Endothelial cell (in vitro differentiated cells): ENCODE results near the gene LTB. TPM values are rescaled to one million over a fixed set of nuclear protein-coding genes. Genes with fewer than 3 reads are reported as not detected.

Experiments
- DNase-seq: peaks from one replicate; pipeline ENCODE4 v3.0.0; 2021; ENCODE audit warnings: low spot score
- H3K27ac Mint-ChIP-seq: one replicate; pipeline ENCODE4 v1.8.0; 2021; ENCODE audit warnings: mixed read lengths, inconsistent platforms; ENCODE audit not compliant: unreplicated experiment
- H3K27me3 Mint-ChIP-seq: one replicate; pipeline ENCODE4 v1.8.0; 2021; ENCODE audit warnings: mild to moderate bottlenecking, moderate library complexity, mixed read lengths, inconsistent platforms; ENCODE audit not compliant: unreplicated experiment
- H3K36me3 Mint-ChIP-seq: one replicate; pipeline ENCODE4 v1.8.0; 2021; ENCODE audit warnings: mild to moderate bottlenecking, low read depth, mixed read lengths, inconsistent platforms; ENCODE audit not compliant: unreplicated experiment
- H3K4me1 Mint-ChIP-seq: one replicate; pipeline ENCODE4 v1.8.0; 2021; ENCODE audit warnings: mild to moderate bottlenecking, mixed read lengths, inconsistent platforms; ENCODE audit not compliant: unreplicated experiment
- H3K4me3 Mint-ChIP-seq: one replicate; pipeline ENCODE4 v1.8.0; 2021; ENCODE audit warnings: mild to moderate bottlenecking, mixed read lengths, inconsistent platforms; ENCODE audit not compliant: unreplicated experiment
- H3K9me3 Mint-ChIP-seq: one replicate; pipeline ENCODE4 v1.8.0; 2021; ENCODE audit warnings: mixed read lengths, inconsistent platforms; ENCODE audit not compliant: unreplicated experiment
- total RNA-seq: library from RNA; stranded (reverse); fragmentation: NEBNext Ultra II Directional; extraction: Animal tissue kit (Norgen Biotek cat#: 25700); gene quantifications from one replicate; pipeline ENCODE4 v1.2.1, GENCODE V29; 2021; ENCODE audit not compliant: unreplicated experiment
- TF ChIP-seq, protein P1 (sequence below): fragments of 200-600 bp; sonication (generic); IDR thresholded peaks from one replicate; pipeline ENCODE4 v1.5.0; 2021; ENCODE audit warnings: antibody characterized with exemption; ENCODE audit not compliant: unreplicated experiment

LTB gene
- total RNA-seq, 1 donor from 2014 or later, result not detected

DNA sequence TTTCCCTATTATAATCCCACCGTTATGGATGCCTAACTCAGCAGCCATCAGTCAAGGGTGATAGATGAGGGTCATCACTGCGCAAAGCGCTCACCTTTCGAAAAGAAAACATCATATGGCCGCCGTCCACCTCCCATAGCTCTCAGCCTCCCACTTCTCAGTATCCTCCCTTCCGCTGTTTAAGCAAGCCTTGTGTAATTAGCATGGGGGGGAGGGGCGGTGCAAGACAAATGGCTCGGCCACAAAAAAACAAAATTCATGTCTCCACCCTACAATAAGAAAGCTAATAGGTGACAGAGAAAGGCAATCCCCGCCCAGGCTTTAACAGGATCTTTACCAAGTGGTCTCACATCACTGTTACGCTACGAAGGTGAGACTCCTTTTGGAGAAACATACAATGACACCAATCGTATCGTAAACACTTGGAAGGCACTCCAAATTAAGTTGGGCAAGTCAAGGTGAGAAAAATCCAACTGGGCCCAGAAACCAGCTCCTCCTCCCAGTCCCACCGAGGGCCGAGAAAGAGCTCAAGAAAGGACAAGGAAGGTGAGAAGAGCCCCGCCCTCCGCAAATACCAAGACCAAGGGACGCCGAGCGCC lies 41.1 kb downstream of the LTB start:
- Mint-ChIP-seq H3K27me3 (peaks cover 8% of the 10 kb centered on the region), H3K4me1 (peaks cover 29% of the 10 kb centered on the region), H3K9me3 (no peaks in the 10 kb centered on the region), H3K27ac (peak overlapping the region; percentile 100), H3K36me3 (peaks cover 33% of the 10 kb centered on the region), H3K4me3 (peak overlapping the region; percentile 99)
- no peak for DNase-seq
- TF ChIP-seq, protein P1, sequence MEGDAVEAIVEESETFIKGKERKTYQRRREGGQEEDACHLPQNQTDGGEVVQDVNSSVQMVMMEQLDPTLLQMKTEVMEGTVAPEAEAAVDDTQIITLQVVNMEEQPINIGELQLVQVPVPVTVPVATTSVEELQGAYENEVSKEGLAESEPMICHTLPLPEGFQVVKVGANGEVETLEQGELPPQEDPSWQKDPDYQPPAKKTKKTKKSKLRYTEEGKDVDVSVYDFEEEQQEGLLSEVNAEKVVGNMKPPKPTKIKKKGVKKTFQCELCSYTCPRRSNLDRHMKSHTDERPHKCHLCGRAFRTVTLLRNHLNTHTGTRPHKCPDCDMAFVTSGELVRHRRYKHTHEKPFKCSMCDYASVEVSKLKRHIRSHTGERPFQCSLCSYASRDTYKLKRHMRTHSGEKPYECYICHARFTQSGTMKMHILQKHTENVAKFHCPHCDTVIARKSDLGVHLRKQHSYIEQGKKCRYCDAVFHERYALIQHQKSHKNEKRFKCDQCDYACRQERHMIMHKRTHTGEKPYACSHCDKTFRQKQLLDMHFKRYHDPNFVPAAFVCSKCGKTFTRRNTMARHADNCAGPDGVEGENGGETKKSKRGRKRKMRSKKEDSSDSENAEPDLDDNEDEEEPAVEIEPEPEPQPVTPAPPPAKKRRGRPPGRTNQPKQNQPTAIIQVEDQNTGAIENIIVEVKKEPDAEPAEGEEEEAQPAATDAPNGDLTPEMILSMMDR, result no peak

- Mint-ChIP-seq H3K27ac (peak overlapping the region; percentile 92), H3K4me1 (peaks cover 25% of the 10 kb centered on the region), H3K4me3 (peak overlapping the region; percentile 99), H3K27me3 (peaks cover 8% of the 10 kb centered on the region), H3K36me3 (peaks cover 38% of the 10 kb centered on the region), H3K9me3 (no peaks in the 10 kb centered on the region)
- DNase-seq, result no peak
- TF ChIP-seq, protein P1, result no peak
Measured at GRCh38 chr6:31540640-31541039, 41.6 kb downstream of the LTB start.

- Mint-ChIP-seq H3K4me3 (peak overlapping the region; percentile 99), H3K27ac (no peak overlapping the region), H3K27me3 (peaks cover 8% of the 10 kb centered on the region), H3K9me3 (no peaks in the 10 kb centered on the region), H3K36me3 (peaks cover 46% of the 10 kb centered on the region), H3K4me1 (peaks cover 25% of the 10 kb centered on the region)
- no peak for DNase-seq
- TF ChIP-seq, protein P1, result no peak
Measured at GRCh38 chr6:31538805-31539400, 43.3 kb downstream of the LTB start.

- TF ChIP-seq, protein P1, result no peak
- peak overlapping the region; percentile 39 for H3K4me3 Mint-ChIP-seq
- no peak overlapping the region for H3K27ac Mint-ChIP-seq
- peaks cover 21% of the 10 kb centered on the region for H3K4me1 Mint-ChIP-seq
- H3K9me3 Mint-ChIP-seq, result no peaks in the 10 kb centered on the region
- H3K36me3 Mint-ChIP-seq, result peaks cover 65% of the 10 kb centered on the region
- peaks cover 7% of the 10 kb centered on the region for H3K27me3 Mint-ChIP-seq
- DNase-seq, result no peak
Measured at GRCh38 chr6:31535538-31536324, 46.5 kb downstream of the LTB start.

DNA sequence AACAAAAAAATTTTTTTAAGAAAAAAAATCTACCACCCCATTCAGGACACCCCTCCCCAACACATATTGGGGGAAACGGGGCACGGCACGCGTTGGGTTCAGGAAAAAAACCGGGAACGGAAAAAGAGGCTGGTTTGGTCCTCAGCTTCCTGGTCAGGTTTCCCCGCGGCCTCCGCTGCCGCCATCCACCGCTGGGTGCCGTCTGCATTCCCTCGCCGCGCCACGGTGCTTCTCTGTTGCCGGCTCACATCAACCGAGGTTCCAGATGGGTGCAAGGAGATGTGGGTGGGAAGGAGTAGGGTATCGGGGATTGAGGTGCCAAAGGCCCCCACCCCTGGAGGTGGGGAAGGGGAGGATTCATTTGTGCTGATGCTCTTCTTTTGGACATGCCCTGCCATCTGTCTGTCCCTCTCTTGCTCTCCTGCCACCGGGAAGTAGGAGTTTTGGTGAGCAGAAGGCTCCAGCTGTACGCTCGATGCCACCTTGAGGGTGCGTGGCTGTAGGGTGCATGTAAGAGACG lies 47.6 kb downstream of the LTB start:
- no peak for DNase-seq
- peaks cover 5% of the 10 kb centered on the region for H3K27me3 Mint-ChIP-seq
- peaks cover 12% of the 10 kb centered on the region for H3K4me1 Mint-ChIP-seq
- TF ChIP-seq, protein P1, result no peak
- H3K27ac Mint-ChIP-seq, result no peak overlapping the region
- H3K9me3 Mint-ChIP-seq, result no peaks in the 10 kb centered on the region
- peaks cover 65% of the 10 kb centered on the region for H3K36me3 Mint-ChIP-seq
- no peak overlapping the region for H3K4me3 Mint-ChIP-seq
